ENCODE results near the gene ACTA1.
"Not testable (repeated sequence)": the region's sequence is repeated elsewhere in the genome, so short reads cannot be mapped to it uniquely, and the experiment has no call there.

Gene ACTA1

GRCh38 chr1:229412810-229413209 is 21.1 kb downstream of the ACTA1 start:
- H3K27me3 ChIP-seq (ENCODE audit: control insufficient read depth, insufficient read depth, low read length); H3K27ac ChIP-seq (ENCODE audit: low read depth, low read length); H3K9ac ChIP-seq (ENCODE audit: low read length); H3K4me1 ChIP-seq (ENCODE audit: control insufficient read depth, insufficient read depth, low read length); H3K4me3 ChIP-seq (ENCODE audit: low read length); H3K36me3 ChIP-seq (ENCODE audit: control insufficient read depth, insufficient read depth, low read length): not testable (repeated sequence)

GRCh38 chr1:229412056-229412455 is 21.8 kb downstream of the ACTA1 start:
- H3K9ac ChIP-seq (ENCODE audit: low read length): no peak overlapping the region
- H3K36me3 ChIP-seq (ENCODE audit: control insufficient read depth, insufficient read depth, low read length): no peaks in the 10 kb centered on the region
- peaks cover 11% of the 10 kb centered on the region for H3K4me1 ChIP-seq (ENCODE audit: control insufficient read depth, insufficient read depth, low read length)
- H3K27ac ChIP-seq (ENCODE audit: low read depth, low read length): no peak overlapping the region
- peaks cover 13% of the 10 kb centered on the region for H3K27me3 ChIP-seq (ENCODE audit: control insufficient read depth, insufficient read depth, low read length)
- no peak overlapping the region for H3K4me3 ChIP-seq (ENCODE audit: low read length)

GRCh38 chr1:229411434-229412055 is 22.3 kb downstream of the ACTA1 start:
- H3K4me3 ChIP-seq (ENCODE audit: low read length): no peak overlapping the region
- peaks cover 14% of the 10 kb centered on the region for H3K27me3 ChIP-seq (ENCODE audit: control insufficient read depth, insufficient read depth, low read length)
- H3K4me1 ChIP-seq (ENCODE audit: control insufficient read depth, insufficient read depth, low read length): peaks cover 12% of the 10 kb centered on the region
- H3K36me3 ChIP-seq (ENCODE audit: control insufficient read depth, insufficient read depth, low read length): no peaks in the 10 kb centered on the region
- no peak overlapping the region for H3K27ac ChIP-seq (ENCODE audit: low read depth, low read length)
- no peak overlapping the region for H3K9ac ChIP-seq (ENCODE audit: low read length)

- Histone ChIP-seq H3K27me3 (ENCODE audit: control insufficient read depth, insufficient read depth, low read length) (peaks cover 14% of the 10 kb centered on the region), H3K4me3 (ENCODE audit: low read length) (peak overlapping the region; percentile 30), H3K9ac (ENCODE audit: low read length) (no peak overlapping the region), H3K27ac (ENCODE audit: low read depth, low read length) (no peak overlapping the region), H3K36me3 (ENCODE audit: control insufficient read depth, insufficient read depth, low read length) (no peaks in the 10 kb centered on the region), H3K4me1 (ENCODE audit: control insufficient read depth, insufficient read depth, low read length) (peaks cover 12% of the 10 kb centered on the region)
Measured at GRCh38 chr1:229410692-229411433, 23.0 kb downstream of the ACTA1 start.

- H3K27me3 ChIP-seq (ENCODE audit: control insufficient read depth, insufficient read depth, low read length): peaks cover 14% of the 10 kb centered on the region
- H3K4me3 ChIP-seq (ENCODE audit: low read length): no peak overlapping the region
- H3K9ac ChIP-seq (ENCODE audit: low read length): no peak overlapping the region
- no peaks in the 10 kb centered on the region for H3K36me3 ChIP-seq (ENCODE audit: control insufficient read depth, insufficient read depth, low read length)
- no peak overlapping the region for H3K27ac ChIP-seq (ENCODE audit: low read depth, low read length)
- peaks cover 12% of the 10 kb centered on the region for H3K4me1 ChIP-seq (ENCODE audit: control insufficient read depth, insufficient read depth, low read length)
Measured at GRCh38 chr1:229410370-229410691, 23.6 kb downstream of the ACTA1 start.

- Histone ChIP-seq H3K27me3 (ENCODE audit: control insufficient read depth, insufficient read depth, low read length) (peaks cover 14% of the 10 kb centered on the region), H3K4me1 (ENCODE audit: control insufficient read depth, insufficient read depth, low read length) (peaks cover 12% of the 10 kb centered on the region), H3K4me3 (ENCODE audit: low read length) (no peak overlapping the region), H3K9ac (ENCODE audit: low read length) (no peak overlapping the region), H3K36me3 (ENCODE audit: control insufficient read depth, insufficient read depth, low read length) (no peaks in the 10 kb centered on the region), H3K27ac (ENCODE audit: low read depth, low read length) (no peak overlapping the region)
Measured at GRCh38 chr1:229409616-229410369, 24.1 kb downstream of the ACTA1 start.

- H3K4me1 ChIP-seq (ENCODE audit: control insufficient read depth, insufficient read depth, low read length): peaks cover 12% of the 10 kb centered on the region
- H3K36me3 ChIP-seq (ENCODE audit: control insufficient read depth, insufficient read depth, low read length): no peaks in the 10 kb centered on the region
- peaks cover 14% of the 10 kb centered on the region for H3K27me3 ChIP-seq (ENCODE audit: control insufficient read depth, insufficient read depth, low read length)
- H3K27ac ChIP-seq (ENCODE audit: low read depth, low read length): no peak overlapping the region
- H3K9ac ChIP-seq (ENCODE audit: low read length): no peak overlapping the region
- no peak overlapping the region for H3K4me3 ChIP-seq (ENCODE audit: low read length)
Measured at GRCh38 chr1:229408458-229409037, 25.3 kb downstream of the ACTA1 start.

- Histone ChIP-seq H3K9ac (ENCODE audit: low read length) (no peak overlapping the region), H3K4me1 (ENCODE audit: control insufficient read depth, insufficient read depth, low read length) (peaks cover 12% of the 10 kb centered on the region), H3K36me3 (ENCODE audit: control insufficient read depth, insufficient read depth, low read length) (no peaks in the 10 kb centered on the region), H3K27ac (ENCODE audit: low read depth, low read length) (no peak overlapping the region), H3K4me3 (ENCODE audit: low read length) (peak overlapping the region; percentile 55), H3K27me3 (ENCODE audit: control insufficient read depth, insufficient read depth, low read length) (peaks cover 14% of the 10 kb centered on the region)
Measured at GRCh38 chr1:229407206-229408026, 26.5 kb downstream of the ACTA1 start.

- Histone ChIP-seq H3K36me3 (ENCODE audit: control insufficient read depth, insufficient read depth, low read length) (no peaks in the 10 kb centered on the region), H3K4me3 (ENCODE audit: low read length) (peak overlapping the region; percentile 55), H3K27me3 (ENCODE audit: control insufficient read depth, insufficient read depth, low read length) (peaks cover 14% of the 10 kb centered on the region), H3K9ac (ENCODE audit: low read length) (no peak overlapping the region), H3K27ac (ENCODE audit: low read depth, low read length) (no peak overlapping the region), H3K4me1 (ENCODE audit: control insufficient read depth, insufficient read depth, low read length) (peaks cover 12% of the 10 kb centered on the region)
Measured at GRCh38 chr1:229406798-229407197, 27.1 kb downstream of the ACTA1 start.

GRCh38 chr1:229403573-229403972 is 30.3 kb downstream of the ACTA1 start:
- H3K27ac ChIP-seq (ENCODE audit: low read depth, low read length): no peak overlapping the region
- peaks cover 9% of the 10 kb centered on the region for H3K27me3 ChIP-seq (ENCODE audit: control insufficient read depth, insufficient read depth, low read length)
- no peak overlapping the region for H3K4me3 ChIP-seq (ENCODE audit: low read length)

GRCh38 chr1:229402993-229403392 is 30.9 kb downstream of the ACTA1 start:
- no peak overlapping the region for H3K9ac ChIP-seq (ENCODE audit: low read length)
- H3K27ac ChIP-seq (ENCODE audit: low read depth, low read length): no peak overlapping the region
- peaks cover 9% of the 10 kb centered on the region for H3K27me3 ChIP-seq (ENCODE audit: control insufficient read depth, insufficient read depth, low read length)
- no peak overlapping the region for H3K4me3 ChIP-seq (ENCODE audit: low read length)
- no peaks in the 10 kb centered on the region for H3K36me3 ChIP-seq (ENCODE audit: control insufficient read depth, insufficient read depth, low read length)
- H3K4me1 ChIP-seq (ENCODE audit: control insufficient read depth, insufficient read depth, low read length): peaks cover 2% of the 10 kb centered on the region

More at GRCh38 chr1:229403573-229403972, 30.3 kb downstream of the ACTA1 start:
- Histone ChIP-seq H3K36me3 (ENCODE audit: control insufficient read depth, insufficient read depth, low read length) (no peaks in the 10 kb centered on the region), H3K9ac (ENCODE audit: low read length) (no peak overlapping the region), H3K4me1 (ENCODE audit: control insufficient read depth, insufficient read depth, low read length) (peaks cover 2% of the 10 kb centered on the region)

GRCh38 chr1:229402329-229402728 is 31.6 kb downstream of the ACTA1 start:
- H3K27me3 ChIP-seq (ENCODE audit: control insufficient read depth, insufficient read depth, low read length); H3K4me1 ChIP-seq (ENCODE audit: control insufficient read depth, insufficient read depth, low read length); H3K27ac ChIP-seq (ENCODE audit: low read depth, low read length); H3K9ac ChIP-seq (ENCODE audit: low read length); H3K36me3 ChIP-seq (ENCODE audit: control insufficient read depth, insufficient read depth, low read length); H3K4me3 ChIP-seq (ENCODE audit: low read length): not testable (repeated sequence)

All from rectal smooth muscle tissue (tissue), 1 donor.